T-helper 17 cell (primary cell): ENCODE results near the gene LRP11. TPM values are rescaled to one million over a fixed set of nuclear protein-coding genes. Genes with fewer than 3 reads are reported as not detected.
"Not testable (repeated sequence)": the region's sequence is repeated elsewhere in the genome, so short reads cannot be mapped to it uniquely, and the experiment has no call there.

Experiments used
- ATAC-seq: fragments of 150-1000 bp; cut with Tn5 transposase; 2 replicates; pipeline ENCODE4 v1.10.0; 2021; ENCODE audit warnings: mild to moderate bottlenecking, moderate library complexity
- DNase-seq, 3 donors: peaks; one replicate each; pipeline versions ENCODE4 v3.0.0 to v3.0.0-alpha.2; 2020 to 2021
- H3K9me3 ChIP-seq: one replicate; pipeline ENCODE4 v1.7.0; 2013; ENCODE audit warnings: low read length, mild to moderate bottlenecking; ENCODE audit not compliant: control insufficient read depth, poor library complexity, severe bottlenecking
- H3K27ac Mint-ChIP-seq: one replicate; pipeline ENCODE4 v1.8.0; 2022; ENCODE audit warnings: mild to moderate bottlenecking, moderate library complexity, mixed read lengths
- H3K27me3 Mint-ChIP-seq: one replicate; pipeline ENCODE4 v1.8.0; 2022; ENCODE audit warnings: mixed read lengths
- H3K36me3 Mint-ChIP-seq: one replicate; pipeline ENCODE4 v1.8.0; 2022; ENCODE audit warnings: low read depth, mixed read lengths
- H3K4me1 Mint-ChIP-seq: one replicate; pipeline ENCODE4 v1.8.0; 2022; ENCODE audit warnings: mild to moderate bottlenecking, mixed read lengths
- H3K4me3 Mint-ChIP-seq: one replicate; pipeline ENCODE4 v1.8.0; 2022; ENCODE audit warnings: mild to moderate bottlenecking, moderate library complexity, mixed read lengths
- total RNA-seq, 4 donors: library from RNA in 2 of 4; stranded (reverse) in 2 of 4; gene quantifications; one replicate each; pipeline ENCODE4 v1.2.3 and lab custom pipeline; 2022 to 2026

The LRP11 gene
- total RNA-seq, result 1 to 10 TPM; 1.8 to 2.5 TPM
- total RNA-seq (lab: John Stamatoyannopoulos, UW), result 0.23 to 1.2 reads per million in 2 donors

- H3K27ac Mint-ChIP-seq, result no peak within 1 kb of the TSS
Observed at GRCh38 chr6:149863698-149864577, at the start of gene LRP11. TSS of gene LRP11 (minus strand) at chr6:149864359. CDS start at chr6:149864020, 339 bp downstream.

DNA sequence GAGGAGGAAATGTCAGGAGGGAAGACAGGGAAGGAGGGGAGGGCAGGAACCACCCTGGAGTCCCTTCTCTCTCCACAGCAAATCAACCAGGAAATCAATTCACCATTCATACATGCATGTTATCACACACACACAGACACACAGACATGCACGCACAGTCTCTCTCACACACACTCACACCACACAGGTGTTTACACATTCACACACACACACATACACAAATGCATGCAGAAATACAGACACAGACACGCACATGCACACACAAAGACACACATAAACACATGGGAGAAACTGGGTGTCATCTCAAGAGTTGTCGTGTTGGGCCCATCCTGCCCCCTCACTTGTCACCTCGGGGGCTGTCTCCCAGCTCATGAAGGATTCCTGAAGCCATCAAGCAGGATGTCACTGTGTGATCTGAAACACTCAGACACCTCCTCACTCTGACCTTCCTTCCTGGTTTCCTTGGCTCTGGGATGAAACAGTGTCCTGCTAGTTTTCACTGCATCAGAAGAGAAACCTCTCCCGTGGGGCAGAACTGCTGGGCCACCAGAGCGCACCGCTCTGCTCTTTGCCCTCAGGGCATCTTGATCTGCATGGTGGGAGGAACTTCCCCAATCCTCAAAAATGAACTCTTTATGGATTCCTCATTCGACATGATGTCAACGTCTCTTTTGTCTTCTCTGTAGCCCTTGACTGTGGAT is 49.5 kb upstream of the LRP11 start:
- H3K9me3 ChIP-seq, result no peaks in the 10 kb centered on the region
- no peak overlapping the region for H3K4me3 Mint-ChIP-seq
- H3K27ac Mint-ChIP-seq, result no peak overlapping the region
- ATAC-seq, result no peak
- H3K27me3 Mint-ChIP-seq, result peaks cover 54% of the 10 kb centered on the region
- H3K36me3 Mint-ChIP-seq, result no peaks in the 10 kb centered on the region
- no peak for DNase-seq
- peaks cover 4% of the 10 kb centered on the region for H3K4me1 Mint-ChIP-seq

More at GRCh38 chr6:149863698-149864577, at the start of gene LRP11:
- H3K27me3 Mint-ChIP-seq, result peaks cover 7% of the 10 kb centered on the region
- H3K4me3 Mint-ChIP-seq, result peak within 1 kb of the TSS; percentile 88
- H3K9me3 ChIP-seq, result no peaks in the 10 kb centered on the region
- ATAC-seq (peak; percentile 88), DNase-seq (peak; percentile 77 to 81 (median 79))
- no peaks in the 10 kb centered on the region for H3K36me3 Mint-ChIP-seq
- peaks cover 17% of the 10 kb centered on the region for H3K4me1 Mint-ChIP-seq

DNA sequence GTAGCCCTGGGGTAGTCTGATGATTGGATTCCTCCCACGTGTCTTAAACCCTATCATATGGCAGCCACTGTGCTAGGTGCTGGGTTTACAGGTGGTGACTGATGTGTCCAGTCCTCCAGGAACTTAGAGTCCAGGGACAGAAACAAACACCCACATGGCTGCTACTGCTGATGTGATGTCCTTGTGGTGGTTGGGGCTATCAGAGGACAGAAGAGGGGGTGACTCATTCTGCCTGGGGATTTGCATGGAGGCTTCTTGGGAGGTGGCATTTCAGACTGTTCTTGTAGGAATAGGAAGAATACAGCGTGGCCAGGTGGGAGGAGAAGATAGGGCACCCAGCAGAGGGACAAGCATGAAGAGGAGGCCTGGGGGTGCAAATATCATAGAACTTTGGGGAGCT is 48.9 kb upstream of the LRP11 start:
- no peak for DNase-seq
- peaks cover 49% of the 10 kb centered on the region for H3K27me3 Mint-ChIP-seq
- H3K36me3 Mint-ChIP-seq, result no peaks in the 10 kb centered on the region
- H3K4me1 Mint-ChIP-seq, result no peaks in the 10 kb centered on the region
- ATAC-seq, result no peak
- no peak overlapping the region for H3K27ac Mint-ChIP-seq
- no peaks in the 10 kb centered on the region for H3K9me3 ChIP-seq
- H3K4me3 Mint-ChIP-seq, result no peak overlapping the region

DNA sequence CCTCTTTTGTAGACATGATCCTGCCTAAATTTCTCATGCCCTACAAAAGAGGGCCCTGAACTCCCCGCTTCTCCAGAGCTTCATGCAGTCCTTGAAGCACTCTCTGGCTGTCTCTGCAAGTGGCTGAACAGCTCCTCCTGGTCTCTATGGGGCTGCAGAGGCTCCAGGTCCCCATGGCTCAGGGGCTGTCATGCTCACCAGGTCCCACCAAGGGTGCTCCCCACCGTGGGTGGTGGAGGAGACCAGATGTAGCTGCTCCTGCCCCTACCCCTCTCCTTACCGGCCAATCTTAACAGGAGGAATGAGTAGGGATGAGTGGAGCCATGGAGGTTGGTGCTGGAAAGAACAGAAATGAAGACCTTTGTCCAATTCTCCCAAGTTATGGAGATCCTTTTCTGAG is 48.5 kb upstream of the LRP11 start:
- H3K4me1 Mint-ChIP-seq, DNase-seq, H3K9me3 ChIP-seq, ATAC-seq, H3K4me3 Mint-ChIP-seq, H3K36me3 Mint-ChIP-seq, H3K27ac Mint-ChIP-seq: not testable (repeated sequence)
- peaks cover 49% of the 10 kb centered on the region for H3K27me3 Mint-ChIP-seq

DNA sequence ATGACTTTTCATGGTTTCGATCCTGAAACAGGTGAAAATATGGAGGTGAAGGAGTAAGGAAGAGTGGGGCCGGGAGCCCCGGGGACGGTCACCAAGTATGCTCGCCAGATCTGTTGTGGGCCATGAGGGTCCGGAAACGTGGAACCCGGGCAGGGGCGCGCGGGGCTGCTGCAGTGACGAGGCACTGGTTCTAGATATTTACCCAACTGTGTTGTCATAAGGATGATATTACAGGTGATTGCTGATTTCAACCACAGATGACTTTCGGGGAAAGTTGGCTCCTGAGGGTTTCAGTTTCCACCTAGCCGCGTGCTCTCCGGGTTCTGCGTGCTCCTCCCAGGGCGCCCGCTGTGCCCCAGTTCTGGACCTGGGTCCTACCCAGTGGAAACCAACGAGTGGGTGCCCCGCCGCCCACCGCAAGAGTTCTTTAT is 46.6 kb upstream of the LRP11 start:
- H3K27me3 Mint-ChIP-seq, result peaks cover 38% of the 10 kb centered on the region
- no peak overlapping the region for H3K27ac Mint-ChIP-seq

DNA sequence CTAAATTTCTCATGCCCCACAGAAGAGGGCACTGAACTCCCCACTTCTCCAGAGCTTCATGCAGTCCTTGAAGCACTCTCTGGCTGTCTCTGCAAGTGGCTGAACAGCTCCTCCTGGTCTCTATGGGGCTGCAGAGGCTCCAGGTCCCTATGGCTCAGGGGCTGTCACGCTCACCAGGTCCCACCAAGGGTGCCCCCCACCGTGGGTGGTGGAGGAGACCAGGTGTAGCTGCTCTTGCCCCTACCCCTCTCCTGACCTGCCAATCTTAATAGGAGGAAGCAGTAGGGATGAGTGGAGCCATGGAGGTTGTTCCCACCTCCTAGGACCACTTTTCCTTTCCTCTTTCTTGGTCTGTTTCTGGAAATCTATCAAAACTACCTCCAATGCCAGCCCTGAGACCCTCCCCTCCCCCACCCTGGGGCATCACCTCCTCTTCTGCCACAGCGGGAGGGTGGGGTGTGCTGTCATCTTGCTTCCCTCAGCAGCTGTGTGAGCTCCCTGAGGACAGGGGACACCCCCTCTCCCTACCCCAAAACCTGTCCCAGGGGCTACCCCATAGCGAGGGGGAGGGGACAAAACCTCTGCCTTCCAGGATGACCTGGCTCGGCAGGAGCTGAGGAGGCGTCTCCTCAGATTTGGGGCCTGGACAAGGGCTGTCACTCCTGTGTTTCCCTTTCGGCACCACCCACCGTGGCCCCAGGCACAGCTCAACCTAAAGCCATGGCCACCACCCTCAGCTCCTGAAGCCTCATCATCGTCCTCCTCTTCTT is 45.7 kb upstream of the LRP11 start:
- Mint-ChIP-seq H3K27me3 (peaks cover 41% of the 10 kb centered on the region), H3K36me3 (no peaks in the 10 kb centered on the region), H3K4me1 (no peaks in the 10 kb centered on the region), H3K27ac (no peak overlapping the region), H3K4me3 (no peak overlapping the region)
- no peaks in the 10 kb centered on the region for H3K9me3 ChIP-seq
- ATAC-seq, result no peak
- DNase-seq, result no peak

More for the DNA sequence above, 46.6 kb upstream of the LRP11 start:
- no peak for ATAC-seq
- no peak overlapping the region for H3K4me3 Mint-ChIP-seq
- H3K9me3 ChIP-seq, result no peaks in the 10 kb centered on the region
- no peaks in the 10 kb centered on the region for H3K36me3 Mint-ChIP-seq
- no peaks in the 10 kb centered on the region for H3K4me1 Mint-ChIP-seq
- no peak for DNase-seq

DNA sequence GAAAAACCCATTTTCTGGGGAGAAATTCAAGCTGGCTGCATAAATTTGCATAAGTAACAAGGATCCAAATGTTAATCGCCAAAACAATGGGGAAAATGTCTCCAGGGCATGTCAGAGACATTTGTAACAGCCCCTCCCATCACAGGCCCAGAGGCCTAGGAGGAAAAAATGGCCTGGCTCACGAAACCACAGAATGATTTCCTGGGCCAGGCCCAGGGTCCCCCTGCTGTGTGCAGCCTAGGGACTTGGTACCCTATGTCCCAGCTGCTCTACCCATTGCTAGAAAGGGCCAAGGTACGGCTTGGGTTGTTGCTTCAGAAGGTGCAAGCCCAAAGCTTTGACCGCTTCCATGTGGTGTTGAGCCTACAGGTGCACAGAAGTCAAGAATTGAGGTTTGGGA is 44.3 kb upstream of the LRP11 start:
- DNase-seq, H3K36me3 Mint-ChIP-seq, H3K4me3 Mint-ChIP-seq, H3K9me3 ChIP-seq, H3K4me1 Mint-ChIP-seq, H3K27ac Mint-ChIP-seq, ATAC-seq: not testable (repeated sequence)
- H3K27me3 Mint-ChIP-seq, result peaks cover 32% of the 10 kb centered on the region

- H3K27me3 Mint-ChIP-seq, result peaks cover 24% of the 10 kb centered on the region
- no peaks in the 10 kb centered on the region for H3K36me3 Mint-ChIP-seq
Observed at GRCh38 chr6:149907317-149907716, 43.2 kb upstream of the LRP11 start.

GRCh38 chr6:149906405-149906804 is 42.2 kb upstream of the LRP11 start:
- ATAC-seq, result no peak
- no peak overlapping the region for H3K27ac Mint-ChIP-seq
- H3K4me1 Mint-ChIP-seq, result no peaks in the 10 kb centered on the region

More at GRCh38 chr6:149907317-149907716, 43.2 kb upstream of the LRP11 start:
- ATAC-seq, result no peak
- Mint-ChIP-seq H3K4me1 (no peaks in the 10 kb centered on the region), H3K4me3 (no peak overlapping the region), H3K27ac (no peak overlapping the region)
- no peak for DNase-seq
- no peaks in the 10 kb centered on the region for H3K9me3 ChIP-seq

DNA sequence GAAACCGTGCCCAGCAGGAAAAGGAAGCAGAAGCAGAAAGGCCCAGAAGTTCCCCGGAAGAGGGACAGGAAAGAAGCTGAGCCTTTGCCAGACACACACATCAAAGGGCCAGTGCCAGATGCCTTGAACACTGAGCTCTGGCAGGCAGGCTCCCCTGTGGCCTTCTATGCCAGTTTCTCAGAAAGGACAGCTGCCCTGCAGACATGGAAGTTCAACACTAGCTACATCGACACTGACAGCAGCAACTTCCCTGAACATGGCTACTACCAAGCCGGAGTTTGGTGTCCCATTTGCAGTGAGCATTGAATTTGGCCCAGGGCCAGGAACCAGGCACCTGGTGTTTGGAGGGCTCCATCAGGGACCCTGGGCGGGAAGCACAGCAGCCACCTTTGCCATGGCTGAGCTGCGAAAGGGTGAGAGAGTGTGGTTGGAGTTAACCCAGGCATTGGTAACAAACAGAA is 41.8 kb upstream of the LRP11 start:
- ATAC-seq (no peak), DNase-seq (no peak)
- no peak overlapping the region for H3K4me3 Mint-ChIP-seq
- peaks cover 18% of the 10 kb centered on the region for H3K27me3 Mint-ChIP-seq
- H3K27ac Mint-ChIP-seq, result no peak overlapping the region
- H3K9me3 ChIP-seq, result no peaks in the 10 kb centered on the region
- H3K36me3 Mint-ChIP-seq, result no peaks in the 10 kb centered on the region
- no peaks in the 10 kb centered on the region for H3K4me1 Mint-ChIP-seq

More at GRCh38 chr6:149906405-149906804, 42.2 kb upstream of the LRP11 start:
- Mint-ChIP-seq H3K27me3 (peaks cover 23% of the 10 kb centered on the region), H3K36me3 (no peaks in the 10 kb centered on the region), H3K4me3 (no peak overlapping the region)
- DNase-seq, result no peak
- H3K9me3 ChIP-seq, result no peaks in the 10 kb centered on the region

DNA sequence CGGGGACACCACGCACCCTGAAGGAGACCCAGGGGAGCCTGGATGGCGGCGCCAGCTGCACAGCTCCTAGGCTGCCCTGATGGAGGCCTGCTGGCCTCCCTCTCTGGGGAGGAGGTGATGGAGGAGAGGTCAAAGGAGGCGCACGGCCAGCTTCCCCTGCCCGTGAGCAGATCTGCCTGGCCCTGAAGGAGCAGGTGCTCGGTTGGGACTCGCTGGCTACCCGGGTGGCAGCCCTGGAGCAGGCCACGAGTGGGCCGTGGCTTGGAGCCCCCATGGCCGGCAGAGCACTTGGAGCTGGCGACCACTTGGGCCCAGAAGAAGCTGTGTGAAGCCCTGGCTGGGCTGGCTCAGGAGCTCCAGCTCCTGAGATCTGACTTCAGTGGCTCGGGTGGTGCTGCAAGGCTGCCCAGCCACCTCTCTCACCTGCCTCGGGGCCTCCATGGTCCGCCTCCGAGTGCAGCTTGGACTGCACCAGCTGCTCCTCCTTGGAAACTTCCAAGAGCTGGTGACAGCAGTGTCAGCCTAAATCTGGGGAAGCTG is 41.3 kb upstream of the LRP11 start:
- no peak overlapping the region for H3K27ac Mint-ChIP-seq
- H3K27me3 Mint-ChIP-seq, result peaks cover 13% of the 10 kb centered on the region
- no peaks in the 10 kb centered on the region for H3K4me1 Mint-ChIP-seq
- H3K9me3 ChIP-seq, result no peaks in the 10 kb centered on the region
- H3K4me3 Mint-ChIP-seq, result no peak overlapping the region
- ATAC-seq, result no peak
- DNase-seq, result no peak
- H3K36me3 Mint-ChIP-seq, result no peaks in the 10 kb centered on the region

GRCh38 chr6:149904661-149905370 is 40.7 kb upstream of the LRP11 start:
- H3K4me1 Mint-ChIP-seq, result no peaks in the 10 kb centered on the region
- no peak for ATAC-seq

More at GRCh38 chr6:149904661-149905370, 40.7 kb upstream of the LRP11 start:
- H3K27ac Mint-ChIP-seq, result no peak overlapping the region
- H3K4me3 Mint-ChIP-seq, result no peak overlapping the region
- no peaks in the 10 kb centered on the region for H3K9me3 ChIP-seq
- H3K27me3 Mint-ChIP-seq, result peaks cover 9% of the 10 kb centered on the region
- DNase-seq, result no peak
- no peaks in the 10 kb centered on the region for H3K36me3 Mint-ChIP-seq
